Naive B cell (primary cell): ENCODE results near the gene IL9R. TPM values are rescaled to one million over a fixed set of nuclear protein-coding genes. Genes with fewer than 3 reads are reported as not detected.
"Not testable (repeated sequence)": the region's sequence is repeated elsewhere in the genome, so short reads cannot be mapped to it uniquely, and the experiment has no call there.

Experiments used
- ATAC-seq, 2 donors: fragments of 150-1000 bp; cut with Tn5 transposase; 2 replicates each; pipeline ENCODE4 v1.10.0; 2021; ENCODE audit warnings: low read depth in 2 of 2, mild to moderate bottlenecking in 2 of 2, moderate library complexity in 2 of 2
- DNase-seq: peaks from one replicate; pipeline ENCODE4 v3.0.0; 2022
- H3K27ac Mint-ChIP-seq, 6 donors: one replicate each; pipeline ENCODE4 v1.8.0; 2020 to 2022; ENCODE audit warnings: mild to moderate bottlenecking in 6 of 6, mixed read lengths in 6 of 6, moderate library complexity in 5 of 6, inconsistent platforms in 2 of 6
- H3K27me3 Mint-ChIP-seq, 3 donors: one replicate each; pipeline ENCODE4 v1.8.0; 2021 to 2022; ENCODE audit warnings: mixed read lengths in 3 of 3, mild to moderate bottlenecking in 1 of 3
- H3K36me3 Mint-ChIP-seq, 2 donors: one replicate each; pipeline ENCODE4 v1.8.0; 2020 to 2022; ENCODE audit warnings: mixed read lengths in 2 of 2, inconsistent platforms in 1 of 2, mild to moderate bottlenecking in 1 of 2
- H3K4me1 Mint-ChIP-seq, 3 donors: one replicate each; pipeline ENCODE4 v1.8.0; 2020 to 2022; ENCODE audit warnings: mixed read lengths in 3 of 3, inconsistent platforms in 1 of 3, mild to moderate bottlenecking in 1 of 3, moderate library complexity in 1 of 3
- H3K4me3 Mint-ChIP-seq, 8 donors: one replicate each; pipeline ENCODE4 v1.8.0; 2020 to 2022; ENCODE audit warnings: mild to moderate bottlenecking in 8 of 8, mixed read lengths in 8 of 8, moderate library complexity in 8 of 8, inconsistent platforms in 2 of 8
- H3K9me3 Mint-ChIP-seq, 7 donors: one replicate each; pipeline ENCODE4 v1.8.0; 2020 to 2022; ENCODE audit warnings: mixed read lengths in 7 of 7, mild to moderate bottlenecking in 5 of 7, inconsistent platforms in 2 of 7, moderate library complexity in 1 of 7
- polyA plus RNA-seq, 6 donors: library from polyadenylated mRNA; unstranded; fragments of 300-500 nt; fragmentation: Illumina TruSeq; gene quantifications; one replicate each; pipeline ENCODE4 v1.2.3, GENCODE V29; 2021; ENCODE audit warnings: low read depth in 6 of 6

Gene IL9R
- polyA plus RNA-seq, 6 donors from 2014 or later = 5.1 to 16.2 (median 8.0) TPM

DNA sequence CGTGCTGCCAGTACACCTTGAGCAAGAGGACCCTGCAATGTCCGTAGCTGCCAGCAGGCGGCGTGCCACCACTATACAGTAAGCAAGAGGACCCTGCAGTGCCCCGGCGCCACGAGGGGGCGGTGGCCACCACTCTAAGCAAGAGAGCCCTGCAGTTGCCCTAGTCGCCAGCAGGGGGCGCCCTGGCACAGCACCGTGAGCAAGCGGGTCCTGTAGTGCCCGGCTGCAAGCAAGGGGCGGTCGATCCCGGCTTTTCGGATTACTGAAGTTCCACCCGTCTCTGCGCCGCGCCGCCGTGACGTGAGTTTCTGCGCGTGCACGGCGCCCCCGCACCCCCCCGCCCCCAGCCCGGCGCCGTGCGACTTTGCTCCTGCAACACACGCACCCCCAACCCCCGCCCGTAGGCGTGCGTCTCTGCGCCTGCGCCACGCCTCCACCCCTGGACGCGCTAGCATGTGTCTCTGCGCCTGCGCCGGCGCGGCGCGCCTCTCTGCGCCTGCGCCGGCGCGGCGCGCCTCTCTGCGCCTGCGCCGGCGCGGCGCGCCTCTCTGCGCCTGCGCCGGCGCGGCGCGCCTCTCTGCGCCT is 31.2 kb downstream of the IL9R start:
- H3K4me3 Mint-ChIP-seq, H3K27ac Mint-ChIP-seq, H3K4me1 Mint-ChIP-seq, H3K27me3 Mint-ChIP-seq, H3K9me3 Mint-ChIP-seq, H3K36me3 Mint-ChIP-seq, DNase-seq: not testable (repeated sequence)
- ATAC-seq = peak in 1 of 2 donors; percentile 65

DNA sequence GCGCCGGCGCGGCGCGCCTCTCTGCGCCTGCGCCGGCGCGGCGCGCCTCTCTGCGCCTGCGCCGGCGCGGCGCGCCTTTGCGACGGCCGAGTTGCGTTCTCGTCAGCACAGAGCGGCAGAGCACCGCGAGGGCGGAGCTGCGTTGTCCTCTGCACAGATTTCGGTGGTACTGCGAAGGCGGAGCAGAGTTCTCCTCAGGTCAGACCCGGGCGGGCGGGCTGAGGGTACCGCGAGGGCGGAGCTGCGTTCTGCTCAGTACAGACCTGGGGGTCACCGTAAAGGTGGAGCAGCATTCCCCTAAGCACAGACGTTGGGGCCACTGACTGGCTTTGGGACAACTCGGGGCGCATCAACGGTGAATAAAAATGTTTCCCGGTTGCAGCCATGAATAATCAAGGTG is 31.8 kb downstream of the IL9R start:
- not testable (repeated sequence) for H3K27me3 Mint-ChIP-seq, DNase-seq, H3K36me3 Mint-ChIP-seq, H3K9me3 Mint-ChIP-seq, H3K27ac Mint-ChIP-seq, ATAC-seq, H3K4me3 Mint-ChIP-seq, H3K4me1 Mint-ChIP-seq

DNA sequence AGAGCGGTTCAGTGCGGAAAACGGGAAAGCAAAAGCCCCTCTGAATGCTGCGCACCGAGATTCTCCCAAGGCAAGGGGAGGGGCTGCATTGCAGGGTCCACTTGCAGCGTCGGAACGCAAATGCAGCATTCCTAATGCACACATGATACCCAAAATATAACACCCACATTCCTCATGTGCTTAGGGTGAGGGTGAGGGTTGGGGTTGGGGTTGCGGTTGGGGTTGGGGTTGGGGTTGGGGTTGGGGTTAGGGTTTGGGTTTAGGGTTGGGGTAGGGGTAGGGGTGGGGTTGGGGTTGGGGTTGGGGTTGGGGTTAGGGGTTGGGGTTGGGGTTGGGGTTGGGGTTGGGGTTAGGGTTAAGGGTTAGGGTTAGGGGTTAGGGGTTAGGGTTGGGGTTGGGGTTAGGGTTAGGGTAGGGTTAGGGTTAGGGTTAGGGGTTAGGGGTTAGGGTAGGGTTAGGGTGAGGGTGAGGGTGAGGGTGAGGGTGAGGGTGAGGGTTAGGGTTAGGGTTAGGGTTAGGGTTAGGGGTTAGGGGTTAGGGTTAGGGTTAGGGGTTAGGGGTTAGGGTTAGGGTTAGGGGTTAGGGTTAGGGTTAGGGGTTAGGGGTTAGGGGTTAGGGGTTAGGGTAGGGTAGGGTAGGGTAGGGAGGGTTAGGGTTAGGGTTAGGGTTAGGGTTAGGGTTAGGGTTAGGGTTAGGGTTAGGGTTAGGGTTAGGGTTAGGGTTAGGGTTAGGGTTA is 32.4 kb downstream of the IL9R start:
- not testable (repeated sequence) for ATAC-seq, DNase-seq, H3K36me3 Mint-ChIP-seq, H3K9me3 Mint-ChIP-seq, H3K4me3 Mint-ChIP-seq, H3K4me1 Mint-ChIP-seq, H3K27ac Mint-ChIP-seq, H3K27me3 Mint-ChIP-seq

DNA sequence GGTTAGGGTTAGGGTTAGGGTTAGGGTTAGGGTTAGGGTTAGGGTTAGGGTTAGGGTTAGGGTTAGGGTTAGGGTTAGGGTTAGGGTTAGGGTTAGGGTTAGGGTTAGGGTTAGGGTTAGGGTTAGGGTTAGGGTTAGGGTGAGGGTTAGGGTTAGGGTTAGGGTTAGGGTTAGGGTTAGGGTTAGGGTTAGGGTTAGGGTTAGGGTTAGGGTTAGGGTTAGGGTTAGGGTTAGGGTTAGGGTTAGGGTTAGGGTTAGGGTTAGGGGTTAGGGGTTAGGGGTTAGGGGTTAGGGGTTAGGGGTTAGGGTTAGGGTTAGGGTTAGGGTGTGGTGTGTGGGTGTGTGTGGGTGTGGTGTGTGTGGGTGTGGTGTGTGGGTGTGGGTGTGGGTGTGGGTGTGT is 33.0 kb downstream of the IL9R start:
- not testable (repeated sequence) for H3K4me3 Mint-ChIP-seq, ATAC-seq, H3K27me3 Mint-ChIP-seq, H3K27ac Mint-ChIP-seq, H3K4me1 Mint-ChIP-seq, H3K36me3 Mint-ChIP-seq, H3K9me3 Mint-ChIP-seq
- DNase-seq = peak; percentile 16

Other genes with a start within 250 kb of the IL9R start
- gene VAMP7, start 116.4 kb upstream of the IL9R start, polyA plus RNA-seq = 10 to 100 TPM; 54.8 to 76.0 (median 64.7) TPM